HCT116 (cell line): ENCODE results near the gene UBE3D. TPM values are rescaled to one million over a fixed set of nuclear protein-coding genes. Genes with fewer than 3 reads are reported as not detected.

Experiments used
- ATAC-seq: fragments of 200-7000 bp; cut with Tn5 transposase; 2 replicates; pipeline ENCODE4 v1.9.1; 2020; ENCODE audit warnings: mild to moderate bottlenecking, moderate library complexity
- BruUV-seq: library from RNA; stranded (reverse); fragments of 400-500 nt; replicated peaks from 2 replicates; lab custom pipeline; 2021; lab: Mats Ljungman, UMichigan
- CTCF ChIA-PET: fragments of 300-600 bp; sonication (Branson Sonifier 250); formaldehyde crosslinking; loops from one replicate; lab custom pipeline; 2021; ENCODE audit warnings: antibody characterized with exemption; lab: Charles Lee
- POLR2A ChIA-PET: fragments of 300-600, 350-600 bp; sonication (Branson Sonifier 250); formaldehyde crosslinking; loops from one replicate; lab custom pipeline; 2021; ENCODE audit warnings: antibody characterized with exemption; lab: Charles Lee
- RAD21 ChIA-PET, 2 experiments: fragments of 300-600 bp; sonication (Branson Sonifier 250); formaldehyde crosslinking; loops; one replicate each; lab custom pipeline; 2023; ENCODE audit warnings: low total read pairs in 2 of 2; ENCODE audit not compliant: uncharacterized antibody in 2 of 2, unreplicated experiment in 2 of 2, low non-redundant PET in 1 of 2; lab: Charles Lee
- DNase-seq: peaks from one replicate; pipeline ENCODE4 v3.0.0-alpha.2; 2010; ENCODE audit warnings: low read depth, low spot score
- H2AFZ ChIP-seq: fragments of 200-600 bp; shearing (Covaris generic), sonication (generic); 2 replicates; pipeline ENCODE4 v1.6.1; 2017; ENCODE audit warnings: low read depth, mixed run types, mixed read lengths, antibody characterized with exemption, low read length; ENCODE audit not compliant: poor library complexity, severe bottlenecking
- H3K27ac ChIP-seq: 2 replicates; pipeline ENCODE4 v1.5.1; 2012; ENCODE audit warnings: low read depth, low read length
- H3K27me3 ChIP-seq: fragments of 200-600 bp; sonication (generic); 2 replicates; pipeline ENCODE4 v1.6.1; 2016; ENCODE audit warnings: mixed run types, low read length, mixed read lengths; ENCODE audit not compliant: insufficient read depth
- H3K36me3 ChIP-seq, 2 experiments: fragments of 200-500 bp in 1 of 2; fragments of 200-600 bp in 1 of 2; sonication (Bioruptor generic) in 1 of 2; sonication (generic) in 1 of 2; 2 replicates each; pipeline versions ENCODE4 v1.5.1 to v1.6.1; 2014 to 2016; ENCODE audit warnings: low read length in 2 of 2, inconsistent platforms in 1 of 2, mixed read lengths in 1 of 2, mixed run types in 1 of 2; ENCODE audit not compliant: insufficient read depth in 2 of 2, control insufficient read depth in 1 of 2
- H3K4me1 ChIP-seq, 2 experiments: fragments of 200-600 bp in 1 of 2; sonication (generic) in 1 of 2; 2 replicates each; pipeline versions ENCODE4 v1.5.1 to v1.6.1; 2012 to 2017; ENCODE audit warnings: low read length in 2 of 2, inconsistent platforms in 1 of 2, mild to moderate bottlenecking in 1 of 2, mixed read lengths in 1 of 2, mixed run types in 1 of 2, moderate library complexity in 1 of 2; ENCODE audit not compliant: insufficient read depth in 2 of 2, control insufficient read depth in 1 of 2
- H3K4me2 ChIP-seq: fragments of 200-600 bp; sonication (generic); 2 replicates; pipeline ENCODE4 v1.6.1; 2017; ENCODE audit warnings: mixed run types, low read length, mixed read lengths
- H3K4me3 ChIP-seq, 2 experiments: fragments of 200-600 bp in 1 of 2; sonication (generic) in 1 of 2; replicated peaks in 1 of 2; 2 replicates each; pipeline ENCODE4 v1.5.1; 2011 to 2016; ENCODE audit warnings: low read length in 2 of 2, control low read depth in 1 of 2, low read depth in 1 of 2, mild to moderate bottlenecking in 1 of 2, mixed read lengths in 1 of 2, mixed run types in 1 of 2
- H3K79me2 ChIP-seq: fragments of 200-600 bp; sonication (generic); 2 replicates; pipeline ENCODE4 v1.6.1; 2017; ENCODE audit warnings: mild to moderate bottlenecking, mixed run types, low read length, moderate library complexity, mixed read lengths; ENCODE audit not compliant: insufficient read depth
- H3K9ac ChIP-seq: fragments of 200-600 bp; sonication (generic); 2 replicates; pipeline ENCODE4 v1.6.1; 2016; ENCODE audit warnings: low read length, mixed read lengths
- H3K9me2 ChIP-seq: fragments of 200-600 bp; sonication (generic), shearing (Covaris generic); 2 replicates; pipeline ENCODE4 v1.6.1; 2017; ENCODE audit warnings: mixed run types, mild to moderate bottlenecking, moderate library complexity; ENCODE audit not compliant: insufficient read depth
- H3K9me3 ChIP-seq, 2 experiments: fragments of 200-500 bp in 1 of 2; fragments of 200-600 bp in 1 of 2; sonication (Bioruptor generic) in 1 of 2; sonication (generic) in 1 of 2; 2 replicates each; pipeline ENCODE4 v1.6.1; 2014 to 2017; ENCODE audit warnings: low read length in 2 of 2, mixed read lengths in 2 of 2, inconsistent platforms in 1 of 2, low read depth in 1 of 2, mild to moderate bottlenecking in 1 of 2, mixed run types in 1 of 2, moderate library complexity in 1 of 2; ENCODE audit not compliant: control insufficient read depth in 1 of 2, insufficient read depth in 1 of 2
- H4K20me1 ChIP-seq: fragments of 200-600 bp; sonication (generic), shearing (Covaris generic); 2 replicates; pipeline ENCODE4 v1.6.1; 2017; ENCODE audit warnings: mixed run types, mild to moderate bottlenecking, moderate library complexity; ENCODE audit not compliant: insufficient read depth
- CBX3 ChIP-seq: IDR thresholded peaks from 2 replicates; pipeline ENCODE4 v1.6.1; 2012; ENCODE audit warnings: low read depth
- CEBPB ChIP-seq: IDR thresholded peaks from 2 replicates; pipeline ENCODE4 v1.6.1; 2012; ENCODE audit warnings: low read depth
- EGR1 ChIP-seq: IDR thresholded peaks from 2 replicates; pipeline ENCODE4 v1.6.1; 2012; ENCODE audit warnings: low read depth
- EZH2 ChIP-seq: fragments of 200-600 bp; sonication (generic); IDR thresholded peaks from 2 replicates; pipeline ENCODE4 v1.6.1; 2017; ENCODE audit warnings: antibody characterized with exemption, mixed run types
- EZH2phosphoT487 ChIP-seq: fragments of 200-600 bp; IDR thresholded peaks from 2 replicates; pipeline ENCODE4 v1.6.1; 2018; ENCODE audit warnings: antibody characterized with exemption, borderline replicate concordance
- JUND ChIP-seq: IDR thresholded peaks from 2 replicates; pipeline ENCODE4 v1.6.1; 2012
- SIN3A ChIP-seq: IDR thresholded peaks from 2 replicates; pipeline ENCODE4 v1.6.1; 2012; ENCODE audit warnings: low read depth
- TCF7L2 ChIP-seq: IDR thresholded peaks from 2 replicates; pipeline ENCODE4 v1.7.0; 2011; ENCODE audit warnings: borderline replicate concordance, inconsistent platforms; ENCODE audit not compliant: insufficient read depth, insufficient read length; ENCODE audit errors: extremely low read depth
- ZFX ChIP-seq: fragments of 450-650 bp; IDR thresholded peaks from 2 replicates; pipeline ENCODE4 v1.6.1; 2017
- intact Hi-C: fragments of 100-400 bp; cut with micrococcal nuclease; formaldehyde crosslinking; loops from 2 replicates; pipeline ENCODE4 v1.10.0; 2022
- total RNA-seq: library from RNA; stranded (reverse); gene quantifications from one replicate; pipeline ENCODE4 v1.2.1, GENCODE V29; 2021; ENCODE audit not compliant: unreplicated experiment
- TF ChIP-seq, protein P1 (sequence below): IDR thresholded peaks from 2 replicates; pipeline ENCODE4 v1.6.1; 2011; ENCODE audit warnings: mild to moderate bottlenecking, low read length, moderate library complexity; ENCODE audit not compliant: insufficient replicate concordance; ENCODE audit errors: extremely low read depth

Gene UBE3D
- total RNA-seq, 1 experiment from 2014 or later = 9.0 TPM

GRCh38 chr6:82958551-82958950, 107.1 kb downstream of the UBE3D start:
- intact Hi-C loops = no loop called here
- H3K9me2 ChIP-seq = no peaks in the 10 kb centered on the region

GRCh38 chr6:82957868-82958245, 107.8 kb downstream of the UBE3D start:
- H3K4me3 ChIP-seq = no peak overlapping the region
- H3K79me2 ChIP-seq = no peaks in the 10 kb centered on the region
- H3K27me3 ChIP-seq = no peaks in the 10 kb centered on the region
- H2AFZ ChIP-seq = no peak overlapping the region
- no peak overlapping the region for H3K4me2 ChIP-seq
- CTCF ChIA-PET = no interaction called here
- H3K9me2 ChIP-seq = no peaks in the 10 kb centered on the region
- no peak for DNase-seq
- 0 out of 4 replicates have a peak, but pooled peaks cover 0 to 3% of the 10 kb centered on the region in 2 experiments for H3K36me3 ChIP-seq
- H4K20me1 ChIP-seq = no peaks in the 10 kb centered on the region
- TF ChIP-seq, protein P1, sequence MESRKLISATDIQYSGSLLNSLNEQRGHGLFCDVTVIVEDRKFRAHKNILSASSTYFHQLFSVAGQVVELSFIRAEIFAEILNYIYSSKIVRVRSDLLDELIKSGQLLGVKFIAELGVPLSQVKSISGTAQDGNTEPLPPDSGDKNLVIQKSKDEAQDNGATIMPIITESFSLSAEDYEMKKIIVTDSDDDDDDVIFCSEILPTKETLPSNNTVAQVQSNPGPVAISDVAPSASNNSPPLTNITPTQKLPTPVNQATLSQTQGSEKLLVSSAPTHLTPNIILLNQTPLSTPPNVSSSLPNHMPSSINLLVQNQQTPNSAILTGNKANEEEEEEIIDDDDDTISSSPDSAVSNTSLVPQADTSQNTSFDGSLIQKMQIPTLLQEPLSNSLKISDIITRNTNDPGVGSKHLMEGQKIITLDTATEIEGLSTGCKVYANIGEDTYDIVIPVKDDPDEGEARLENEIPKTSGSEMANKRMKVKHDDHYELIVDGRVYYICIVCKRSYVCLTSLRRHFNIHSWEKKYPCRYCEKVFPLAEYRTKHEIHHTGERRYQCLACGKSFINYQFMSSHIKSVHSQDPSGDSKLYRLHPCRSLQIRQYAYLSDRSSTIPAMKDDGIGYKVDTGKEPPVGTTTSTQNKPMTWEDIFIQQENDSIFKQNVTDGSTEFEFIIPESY = no peak
- TF ChIP-seq SIN3A (no peak), EZH2 (no peak), EZH2phosphoT487 (no peak)
- TF ChIP-seq, all 23 proteins: peak for 0
- no TSS peak for BruUV-seq
- RAD21 ChIA-PET = no interaction called here
- intact Hi-C loops = no loop called here
- POLR2A ChIA-PET = no interaction called here
- H3K9me3 ChIP-seq = no peaks in the 10 kb centered on the region
- H3K4me1 ChIP-seq = no peaks in the 10 kb centered on the region
- H3K27ac ChIP-seq = no peak overlapping the region
- no peak for ATAC-seq
- no peak overlapping the region for H3K9ac ChIP-seq

More at GRCh38 chr6:82958551-82958950, 107.1 kb downstream of the UBE3D start:
- Histone ChIP-seq H3K9me3 (no peaks in the 10 kb centered on the region), H3K27me3 (no peaks in the 10 kb centered on the region), H3K79me2 (no peaks in the 10 kb centered on the region), H3K4me2 (no peak overlapping the region), H3K9ac (no peak overlapping the region), H3K36me3 (0 out of 4 replicates have a peak, but pooled peaks cover 0 to 3% of the 10 kb centered on the region in 2 experiments), H3K4me1 (peaks cover 0 to 5% of the 10 kb centered on the region in 2 experiments; a peak in 3 of 4 replicates), H4K20me1 (no peaks in the 10 kb centered on the region), H3K27ac (no peak overlapping the region), H3K4me3 (no peak overlapping the region), H2AFZ (no peak overlapping the region)
- DNase-seq = no peak
- CTCF ChIA-PET = no interaction called here
- POLR2A ChIA-PET = no interaction called here
- RAD21 ChIA-PET = no interaction called here
- ATAC-seq = no peak
- no TSS peak for BruUV-seq
- TF ChIP-seq SIN3A = no peak
- no peak for TF ChIP-seq CBX3
- no peak for TF ChIP-seq JUND
- no peak for TF ChIP-seq TCF7L2
- no peak for TF ChIP-seq EGR1
- TF ChIP-seq CEBPB = no peak
- no peak for TF ChIP-seq ZFX
